Brain microvascular endothelial cell (primary cell): Measurements from ENCODE around the gene HMSD.

ENCODE experiments used
- DNase-seq: peaks from one replicate; pipeline ENCODE4 v3.0.0-alpha.2; 2020
- H3K27ac ChIP-seq: fragments of 250-450 bp; sonication (Bioruptor Pico); 2 replicates; pipeline ENCODE4 v1.5.1; 2020; ENCODE audit warnings: mild to moderate bottlenecking, moderate library complexity
- H3K27me3 ChIP-seq: fragments of 250-450 bp; sonication (Bioruptor Pico); replicated peaks from 2 replicates; pipeline ENCODE4 v1.5.1; 2020; ENCODE audit warnings: mild to moderate bottlenecking
- H3K36me3 ChIP-seq: fragments of 250-450 bp; sonication (Bioruptor Pico); replicated peaks from 2 replicates; pipeline ENCODE4 v1.5.1; 2020; ENCODE audit warnings: mild to moderate bottlenecking
- H3K4me3 ChIP-seq: 2 replicates; pipeline ENCODE4 v1.5.1; 2011; ENCODE audit warnings: low read depth, mild to moderate bottlenecking, control low read depth, low read length, moderate library complexity
- CTCF ChIP-seq: IDR thresholded peaks from 2 replicates; pipeline ENCODE4 v1.5.1; 2011; ENCODE audit warnings: low read depth, mild to moderate bottlenecking, moderate library complexity, low read length, control low read depth, inconsistent platforms; ENCODE audit errors: missing control alignments
- in situ Hi-C: cut with HindIII; loops from 2 replicates; pipeline ENCODE4 v1.10.0; 2017; ENCODE audit warnings: low sequenced_read_pairs, low pct_ligation_motif_present

Gene HMSD

DNA sequence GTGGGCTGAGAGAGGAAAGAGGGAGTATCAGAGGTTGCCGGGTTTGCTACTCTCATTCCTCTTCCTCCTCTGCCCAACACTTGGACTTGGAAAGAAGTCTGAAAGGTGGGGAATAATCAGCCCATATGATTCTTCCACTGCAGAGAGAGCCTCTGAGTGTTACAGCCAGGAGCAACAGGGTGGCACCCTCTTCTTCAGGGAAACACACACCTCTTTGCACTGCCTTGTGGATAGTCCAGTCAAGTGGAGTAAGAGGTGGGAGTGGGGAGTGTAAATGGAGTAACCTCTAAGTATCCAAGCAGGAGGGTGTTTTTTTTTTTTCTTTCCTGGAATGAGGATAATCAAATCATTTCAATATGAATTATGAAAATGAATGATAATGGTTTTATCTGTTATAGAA, 11.8 kb downstream of the HMSD start:
- no peaks in the 10 kb centered on the region for H3K27me3 ChIP-seq
- DNase-seq: no peak
- TF ChIP-seq CTCF: no peak
- in situ Hi-C loops: no loop called here
- no peak overlapping the region for H3K4me3 ChIP-seq
- no peaks in the 10 kb centered on the region for H3K36me3 ChIP-seq
- H3K27ac ChIP-seq: no peak overlapping the region

- no peak overlapping the region for H3K4me3 ChIP-seq
- no peaks in the 10 kb centered on the region for H3K36me3 ChIP-seq
- in situ Hi-C loops: no loop called here
- TF ChIP-seq CTCF: no peak
- no peak overlapping the region for H3K27ac ChIP-seq
- DNase-seq: no peak
- no peaks in the 10 kb centered on the region for H3K27me3 ChIP-seq
Measured at GRCh38 chr18:63961435-63961980, 12.4 kb downstream of the HMSD start.

GRCh38 chr18:63962137-63962536, 13.0 kb downstream of the HMSD start:
- TF ChIP-seq CTCF: no peak
- in situ Hi-C loops: no loop called here
- Histone ChIP-seq H3K27ac (no peak overlapping the region), H3K27me3 (no peaks in the 10 kb centered on the region), H3K4me3 (no peak overlapping the region), H3K36me3 (no peaks in the 10 kb centered on the region)
- DNase-seq: no peak

DNA sequence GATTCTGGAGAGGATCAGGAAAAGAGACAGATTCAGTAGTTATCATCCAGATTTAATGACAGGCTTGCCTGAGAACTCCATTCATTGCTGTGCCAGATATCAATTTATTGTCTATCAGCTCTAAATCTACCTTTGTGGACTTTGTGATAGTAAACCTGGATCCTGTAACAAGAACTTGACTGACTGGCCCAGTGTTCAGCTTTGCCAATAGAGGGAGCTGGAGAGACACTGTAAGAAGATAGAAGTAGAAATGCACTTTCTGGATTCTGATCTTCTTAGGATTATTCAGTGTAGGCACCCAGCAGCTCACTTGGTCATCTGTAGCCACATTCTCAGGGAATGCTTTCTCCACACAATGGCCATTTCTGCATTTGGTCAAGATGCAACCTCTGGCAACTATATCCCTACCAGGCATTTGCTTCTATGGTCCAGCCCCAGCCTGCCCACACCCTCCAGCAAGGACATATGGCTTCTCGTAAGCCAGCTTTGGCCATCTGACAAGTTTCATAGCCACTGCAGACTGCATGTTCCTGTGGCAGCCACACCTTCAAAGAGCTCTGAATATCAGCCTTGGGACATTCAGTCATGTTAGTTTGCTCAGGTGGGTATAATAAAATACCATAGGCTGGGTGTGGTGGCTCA, 14.6 kb downstream of the HMSD start:
- Histone ChIP-seq H3K27ac (no peak overlapping the region), H3K4me3 (no peak overlapping the region), H3K36me3 (no peaks in the 10 kb centered on the region), H3K27me3 (no peaks in the 10 kb centered on the region)
- TF ChIP-seq CTCF: peak; percentile 93
- in situ Hi-C loops: no loop called here
- peak; percentile 54 for DNase-seq

DNA sequence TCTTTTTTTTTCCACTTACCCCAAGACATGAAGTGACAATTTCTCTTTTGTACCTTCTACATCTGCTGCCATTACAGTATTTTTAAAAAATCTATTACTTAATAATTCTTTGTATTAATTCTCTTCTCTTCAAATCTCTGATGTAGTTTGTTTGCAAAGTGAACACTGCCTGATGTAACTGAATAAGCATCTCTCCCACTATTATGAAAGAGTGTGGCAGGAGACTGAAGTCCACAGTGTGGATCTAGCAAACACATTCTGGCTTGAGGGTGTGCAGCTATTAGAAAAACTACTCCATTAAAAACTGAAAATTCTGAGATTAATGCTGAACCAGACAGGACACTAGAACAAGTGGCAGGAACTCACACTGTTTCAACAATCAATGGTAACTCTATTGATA, 15.8 kb downstream of the HMSD start:
- TF ChIP-seq CTCF: no peak
- H3K36me3 ChIP-seq: no peaks in the 10 kb centered on the region
- DNase-seq: no peak
- no peak overlapping the region for H3K27ac ChIP-seq
- no peak overlapping the region for H3K4me3 ChIP-seq
- in situ Hi-C loops: no loop called here
- no peaks in the 10 kb centered on the region for H3K27me3 ChIP-seq
